ENCODE measurements around the gene PPP1R12B.

Gene PPP1R12B

GRCh38 chr1:202585590-202585933 is 237.1 kb downstream of the PPP1R12B start:
- H3K4me3 ChIP-seq (replicated peaks in 1 of 2; ENCODE audit: low read depth in 2 of 2, low read length in 2 of 2) = no peak overlapping the region
- no peak for DNase-seq (ENCODE audit: low read depth in 2 of 2)
- TF ChIP-seq, protein P1, sequence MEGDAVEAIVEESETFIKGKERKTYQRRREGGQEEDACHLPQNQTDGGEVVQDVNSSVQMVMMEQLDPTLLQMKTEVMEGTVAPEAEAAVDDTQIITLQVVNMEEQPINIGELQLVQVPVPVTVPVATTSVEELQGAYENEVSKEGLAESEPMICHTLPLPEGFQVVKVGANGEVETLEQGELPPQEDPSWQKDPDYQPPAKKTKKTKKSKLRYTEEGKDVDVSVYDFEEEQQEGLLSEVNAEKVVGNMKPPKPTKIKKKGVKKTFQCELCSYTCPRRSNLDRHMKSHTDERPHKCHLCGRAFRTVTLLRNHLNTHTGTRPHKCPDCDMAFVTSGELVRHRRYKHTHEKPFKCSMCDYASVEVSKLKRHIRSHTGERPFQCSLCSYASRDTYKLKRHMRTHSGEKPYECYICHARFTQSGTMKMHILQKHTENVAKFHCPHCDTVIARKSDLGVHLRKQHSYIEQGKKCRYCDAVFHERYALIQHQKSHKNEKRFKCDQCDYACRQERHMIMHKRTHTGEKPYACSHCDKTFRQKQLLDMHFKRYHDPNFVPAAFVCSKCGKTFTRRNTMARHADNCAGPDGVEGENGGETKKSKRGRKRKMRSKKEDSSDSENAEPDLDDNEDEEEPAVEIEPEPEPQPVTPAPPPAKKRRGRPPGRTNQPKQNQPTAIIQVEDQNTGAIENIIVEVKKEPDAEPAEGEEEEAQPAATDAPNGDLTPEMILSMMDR (IDR thresholded peaks at IDR 0.05; ENCODE audit: low read depth, low read length) = no peak

DNA sequence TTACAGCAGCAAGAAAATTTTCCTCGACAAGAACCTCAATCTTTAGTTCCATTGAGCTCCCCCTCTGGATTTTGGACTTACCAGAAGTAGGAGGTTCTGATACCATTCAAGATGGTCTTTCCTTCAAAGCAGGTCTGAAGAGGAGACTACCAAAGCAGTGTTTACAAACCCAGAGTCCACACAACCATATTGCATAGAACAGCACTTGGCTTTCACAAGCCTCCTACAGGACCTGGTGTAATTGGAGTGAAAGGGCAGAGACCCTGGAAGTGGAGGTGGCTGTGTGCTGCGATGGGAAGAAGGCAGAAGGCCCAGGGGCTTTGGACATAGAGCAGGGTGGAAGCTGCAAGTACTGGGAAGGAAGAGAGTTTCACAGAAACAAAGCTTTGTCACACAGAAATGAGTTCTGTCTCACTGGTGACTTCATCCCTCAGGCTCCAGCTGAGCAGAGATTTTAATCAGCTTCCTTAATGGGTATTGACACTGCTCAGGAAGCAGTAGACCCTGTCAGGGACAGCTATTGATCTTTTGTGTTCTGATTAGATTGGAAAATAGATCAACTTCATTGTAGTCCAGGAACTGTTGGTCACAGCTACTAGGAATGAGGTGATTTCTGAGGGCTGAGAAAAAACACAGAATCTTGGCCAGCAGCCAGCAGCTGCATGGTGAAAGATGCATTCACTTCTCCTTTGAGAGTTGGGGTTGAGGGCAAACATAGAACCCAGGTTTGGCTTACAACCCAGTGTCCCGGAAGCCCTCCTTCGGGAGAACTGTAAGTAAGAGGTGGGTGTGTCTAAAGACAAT is 237.7 kb downstream of the PPP1R12B start:
- peak; percentile 67 to 82 for DNase-seq (ENCODE audit: low read depth in 2 of 2)
- no peak overlapping the region for H3K4me3 ChIP-seq (replicated peaks in 1 of 2; ENCODE audit: low read depth in 2 of 2, low read length in 2 of 2)
- TF ChIP-seq, protein P1 (IDR thresholded peaks at IDR 0.05; ENCODE audit: low read depth, low read length) = no peak

DNA sequence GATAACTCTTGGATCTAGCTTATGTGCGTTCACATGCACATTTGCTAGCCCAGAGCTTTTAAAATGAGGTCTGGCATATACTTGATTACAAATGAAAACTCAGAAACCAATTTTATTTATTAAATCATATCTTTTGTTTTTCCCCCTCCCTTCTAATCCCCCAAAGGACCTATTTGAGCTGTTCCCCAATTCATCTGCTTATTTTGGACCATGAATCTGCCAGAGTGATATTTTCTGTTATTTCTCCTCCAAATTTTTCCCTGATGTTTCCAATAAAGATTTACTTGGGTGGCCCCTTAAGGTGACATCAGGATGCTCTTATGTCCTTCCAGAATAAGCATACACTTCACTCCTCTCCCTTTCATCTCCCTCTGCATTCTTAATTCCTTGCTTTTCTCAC is 238.4 kb downstream of the PPP1R12B start:
- no peak overlapping the region for H3K4me3 ChIP-seq (replicated peaks in 1 of 2; ENCODE audit: low read depth in 2 of 2, low read length in 2 of 2)
- DNase-seq (ENCODE audit: low read depth in 2 of 2) = no peak
- TF ChIP-seq, protein P1 (IDR thresholded peaks at IDR 0.05; ENCODE audit: low read depth, low read length) = no peak

DNA sequence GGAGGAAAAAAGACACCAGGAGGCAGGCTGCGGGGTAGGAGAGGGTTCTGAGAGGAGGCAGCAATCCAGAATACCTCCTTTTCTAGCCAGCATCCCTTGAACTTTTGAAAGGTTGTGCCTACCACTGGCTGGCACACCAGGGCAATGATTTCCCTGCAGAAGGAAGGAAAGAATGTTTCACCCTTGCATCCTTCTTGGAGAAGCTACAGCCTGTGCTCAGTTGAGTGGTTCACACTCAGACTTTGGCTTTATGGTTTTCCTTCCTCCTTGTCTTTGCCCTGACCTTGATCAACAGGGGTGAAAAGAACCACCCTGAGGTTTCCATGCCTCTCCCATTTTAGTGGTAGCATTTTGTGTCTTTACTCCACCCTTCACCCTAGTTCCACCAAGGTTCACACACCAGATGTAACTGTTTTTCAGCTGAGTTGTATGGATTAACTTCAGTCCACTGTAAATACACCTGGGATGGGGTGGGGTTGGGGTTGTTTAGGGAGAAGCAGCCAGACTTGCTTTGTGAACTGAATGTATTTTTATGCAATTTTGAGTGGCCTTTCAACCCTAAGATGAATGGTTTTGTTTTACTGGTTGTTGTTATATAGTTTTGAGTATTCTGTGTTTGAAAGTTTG is 239.5 kb downstream of the PPP1R12B start:
- no peak for DNase-seq (ENCODE audit: low read depth in 2 of 2)
- TF ChIP-seq, protein P1 (IDR thresholded peaks at IDR 0.05; ENCODE audit: low read depth, low read length) = no peak
- H3K4me3 ChIP-seq (replicated peaks in 1 of 2; ENCODE audit: low read depth in 2 of 2, low read length in 2 of 2) = no peak overlapping the region

- DNase-seq (ENCODE audit: low read depth in 2 of 2) = no peak
- H3K4me3 ChIP-seq (replicated peaks in 1 of 2; ENCODE audit: low read depth in 2 of 2, low read length in 2 of 2) = no peak overlapping the region
- TF ChIP-seq, protein P1 (IDR thresholded peaks at IDR 0.05; ENCODE audit: low read depth, low read length) = no peak
These were observed 240.1 kb downstream of the PPP1R12B start for GRCh38 chr1:202588503-202589189.

- TF ChIP-seq, protein P1 (IDR thresholded peaks at IDR 0.05; ENCODE audit: low read depth, low read length) = no peak
- DNase-seq (ENCODE audit: low read depth in 2 of 2) = peak; percentile 99 to 100
- H3K4me3 ChIP-seq (replicated peaks in 1 of 2; ENCODE audit: low read depth in 2 of 2, low read length in 2 of 2) = no peak overlapping the region
These were observed 240.9 kb downstream of the PPP1R12B start for GRCh38 chr1:202589190-202589930.

All from cardiac fibroblast (primary cell).